ENCODE measurements around the gene LIG1. TPM values are rescaled to one million over a fixed set of nuclear protein-coding genes. Genes with fewer than 3 reads are reported as not detected.

LIG1 gene
- total RNA-seq, 1 experiment from 2014 or later, result 116 TPM

DNA sequence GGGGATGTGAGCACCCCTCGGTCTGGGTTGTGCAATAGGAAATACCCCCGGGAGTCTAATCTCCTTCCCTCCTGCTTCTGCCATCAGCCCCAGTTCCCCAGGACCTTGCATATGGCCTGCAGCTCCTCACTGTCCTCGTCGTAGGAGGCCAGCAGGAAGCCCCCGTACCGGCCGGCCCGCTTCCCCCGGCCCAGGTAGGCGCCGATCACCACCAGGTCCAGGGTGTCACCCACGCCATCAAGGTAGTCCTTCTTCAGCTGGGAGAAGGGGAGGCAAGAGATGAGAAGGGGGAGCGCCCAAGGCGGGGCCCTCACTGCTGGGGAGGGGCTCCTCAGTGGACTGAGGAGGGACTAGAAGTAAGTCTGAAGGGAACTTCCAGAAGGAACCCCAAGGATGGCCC is 49.1 kb downstream of the LIG1 start:
- H3K27me3 ChIP-seq (ENCODE audit: insufficient read depth, low read depth), result no peaks in the 10 kb centered on the region
- H3K27ac ChIP-seq, result no peak overlapping the region
- intact Hi-C loops (cut with micrococcal nuclease; ENCODE audit: unreplicated experiment), result no loop called here
- ChIA-PET CTCF (no interaction called here), POLR2A (ENCODE audit: unreplicated experiment) (no interaction called here)
- H4K20me1 ChIP-seq (ENCODE audit: insufficient read depth), result peaks cover 4% of the 10 kb centered on the region; the same call in 1 of the 2 replicates
- H3K4me3 ChIP-seq, result no peak overlapping the region
- TF ChIP-seq EZH2 (IDR thresholded peaks at IDR 0.05; ENCODE audit: low read depth) (no peak), CTCF (conservative IDR thresholded peaks at IDR 0.05) (no peak)
- no peaks in the 10 kb centered on the region for H3K9me2 ChIP-seq (ENCODE audit: insufficient read depth)
- 0 out of 2 replicates have a peak, but pooled peaks cover 8% of the 10 kb centered on the region for H3F3A ChIP-seq (ENCODE audit: insufficient read depth, low read depth)
- no peak for DNase-seq
- no TSS peak for BruUV-seq (replicated peaks)
- peaks cover 14% of the 10 kb centered on the region; the same call in 1 of the 2 replicates for H3K36me3 ChIP-seq (ENCODE audit: low read depth)
- no peak overlapping the region for H2AFZ ChIP-seq
- no peak overlapping the region for H3K4me2 ChIP-seq
- no peaks in the 10 kb centered on the region for H3K79me2 ChIP-seq (ENCODE audit: low read depth)
- H3K9me3 ChIP-seq (ENCODE audit: insufficient read depth, low read depth), result no peaks in the 10 kb centered on the region
- no peaks in the 10 kb centered on the region for H3K4me1 ChIP-seq (replicated peaks; ENCODE audit: insufficient read depth)

GRCh38 chr19:48120505-48120904 is 49.6 kb downstream of the LIG1 start:
- no peaks in the 10 kb centered on the region for H3K9me3 ChIP-seq (ENCODE audit: insufficient read depth, low read depth)
- 0 out of 2 replicates have a peak, but pooled peaks cover 8% of the 10 kb centered on the region for H3F3A ChIP-seq (ENCODE audit: insufficient read depth, low read depth)
- H3K4me3 ChIP-seq, result no peak overlapping the region
- ChIA-PET CTCF (no interaction called here), POLR2A (ENCODE audit: unreplicated experiment) (no interaction called here)
- H3K9me2 ChIP-seq (ENCODE audit: insufficient read depth), result no peaks in the 10 kb centered on the region
- H4K20me1 ChIP-seq (ENCODE audit: insufficient read depth), result peaks cover 4% of the 10 kb centered on the region; the same call in 1 of the 2 replicates
- H3K4me2 ChIP-seq, result no peak overlapping the region
- H3K79me2 ChIP-seq (ENCODE audit: low read depth), result no peaks in the 10 kb centered on the region
- DNase-seq, result no peak
- peaks cover 14% of the 10 kb centered on the region; the same call in 1 of the 2 replicates for H3K36me3 ChIP-seq (ENCODE audit: low read depth)
- no peaks in the 10 kb centered on the region for H3K4me1 ChIP-seq (replicated peaks; ENCODE audit: insufficient read depth)
- H2AFZ ChIP-seq, result no peak overlapping the region
- TF ChIP-seq CTCF (conservative IDR thresholded peaks at IDR 0.05), result no peak
- no peak for TF ChIP-seq EZH2 (IDR thresholded peaks at IDR 0.05; ENCODE audit: low read depth)
- no TSS peak for BruUV-seq (replicated peaks)
- no peak overlapping the region for H3K27ac ChIP-seq
- H3K27me3 ChIP-seq (ENCODE audit: insufficient read depth, low read depth), result no peaks in the 10 kb centered on the region
- intact Hi-C loops (cut with micrococcal nuclease; ENCODE audit: unreplicated experiment), result no loop called here

DNA sequence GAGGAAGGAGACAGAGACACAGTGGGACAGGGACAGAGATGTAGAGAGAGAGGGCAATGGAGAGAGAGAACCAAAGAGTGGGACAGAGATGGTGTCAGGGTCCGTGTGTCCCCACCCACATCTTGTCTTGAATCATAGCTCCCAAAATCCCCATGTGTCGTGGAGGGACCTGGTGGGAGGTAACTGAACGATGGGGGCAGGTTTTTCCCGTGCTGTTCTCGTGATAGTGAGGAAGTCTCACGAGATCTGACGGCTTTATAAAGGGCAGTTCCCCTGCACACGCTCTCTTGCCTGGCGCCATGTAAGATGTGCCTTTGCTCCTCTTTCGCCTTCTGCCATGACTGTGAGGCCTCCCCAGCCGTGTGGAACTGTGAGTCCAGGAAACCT is 52.0 kb downstream of the LIG1 start:
- CTCF ChIA-PET, result no interaction called here
- Histone ChIP-seq H3K9me2 (ENCODE audit: insufficient read depth) (no peaks in the 10 kb centered on the region), H3K4me3 (no peak overlapping the region), H4K20me1 (ENCODE audit: insufficient read depth) (peaks cover 4% of the 10 kb centered on the region; the same call in 1 of the 2 replicates), H3K27me3 (ENCODE audit: insufficient read depth, low read depth) (no peaks in the 10 kb centered on the region), H3K27ac (no peak overlapping the region), H3K36me3 (ENCODE audit: low read depth) (peaks cover 14% of the 10 kb centered on the region; the same call in 1 of the 2 replicates), H3K9me3 (ENCODE audit: insufficient read depth, low read depth) (no peaks in the 10 kb centered on the region), H3F3A (ENCODE audit: insufficient read depth, low read depth) (no peaks in the 10 kb centered on the region; the same call in 1 of the 2 replicates), H2AFZ (no peak overlapping the region), H3K79me2 (ENCODE audit: low read depth) (no peaks in the 10 kb centered on the region), H3K4me2 (no peak overlapping the region), H3K4me1 (replicated peaks; ENCODE audit: insufficient read depth) (no peaks in the 10 kb centered on the region)
- TF ChIP-seq CTCF (conservative IDR thresholded peaks at IDR 0.05) (no peak), EZH2 (IDR thresholded peaks at IDR 0.05; ENCODE audit: low read depth) (no peak)
- intact Hi-C loops (cut with micrococcal nuclease; ENCODE audit: unreplicated experiment), result no loop called here
- BruUV-seq (replicated peaks), result no TSS peak
- POLR2A ChIA-PET (ENCODE audit: unreplicated experiment), result no interaction called here
- DNase-seq, result no peak

Measured in PC-9 (cell line).